SK-N-SH treated with all-trans-retinoic acid at 6 μM for 48 hours (cell line): ENCODE results near the gene SMARCA2.

Experiments used
- CSDC2 ChIP-seq: fragments of 250-450 bp; sonication (Bioruptor Pico); IDR thresholded peaks from 2 replicates; pipeline ENCODE4 v1.5.0; 2020; ENCODE audit warnings: mild to moderate bottlenecking, moderate library complexity
- ESRRG ChIP-seq: fragments of 250-450 bp; sonication (Bioruptor Pico); IDR thresholded peaks from 2 replicates; pipeline ENCODE4 v1.6.1; 2021; ENCODE audit warnings: mild to moderate bottlenecking
- ISL1 ChIP-seq: fragments of 250-450 bp; sonication (Bioruptor Pico); IDR thresholded peaks from 2 replicates; pipeline ENCODE4 v2.1.2; 2022; ENCODE audit warnings: mild to moderate bottlenecking, moderate library complexity
- POU6F1 ChIP-seq: fragments of 250-450 bp; sonication (Bioruptor Pico); IDR thresholded peaks from 2 replicates; pipeline ENCODE4 v1.8.0; 2021; ENCODE audit warnings: low read depth, mild to moderate bottlenecking, moderate library complexity, borderline replicate concordance
- PPARA ChIP-seq: fragments of 250-450 bp; sonication (Bioruptor Pico); IDR thresholded peaks from 2 replicates; pipeline ENCODE4 v1.5.0; 2020; ENCODE audit warnings: mild to moderate bottlenecking, borderline replicate concordance
- RARB ChIP-seq: fragments of 250-450 bp; sonication (Bioruptor Pico); IDR thresholded peaks from 2 replicates; pipeline ENCODE4 v1.8.0; 2021; ENCODE audit warnings: mild to moderate bottlenecking, moderate library complexity
- TOX ChIP-seq: fragments of 250-450 bp; sonication (Bioruptor Pico); IDR thresholded peaks from 2 replicates; pipeline ENCODE4 v1.8.0; 2021; ENCODE audit warnings: mild to moderate bottlenecking, moderate library complexity, borderline replicate concordance
- ZC3H10 ChIP-seq: fragments of 250-450 bp; sonication (Bioruptor Pico); IDR thresholded peaks from 2 replicates; pipeline ENCODE4 v1.5.1; 2021; ENCODE audit warnings: mild to moderate bottlenecking, moderate library complexity
- ZFP3 ChIP-seq: fragments of 250-450 bp; sonication (Bioruptor Pico); IDR thresholded peaks from 2 replicates; pipeline ENCODE4 v1.5.0; 2020; ENCODE audit warnings: mild to moderate bottlenecking, moderate library complexity
- ZFP30 ChIP-seq: fragments of 450-650 bp; formaldehyde crosslinking; IDR thresholded peaks from 2 replicates; pipeline ENCODE4 v1.5.0; 2022; ENCODE audit warnings: mild to moderate bottlenecking, moderate library complexity
- ZNF565 ChIP-seq: fragments of 450-650 bp; formaldehyde crosslinking; conservative IDR thresholded peaks from 2 replicates; pipeline ENCODE4 v1.5.0; 2020; ENCODE audit warnings: low read depth, mild to moderate bottlenecking, moderate library complexity
- TF ChIP-seq, protein P1 (sequence below): fragments of 250-450 bp; sonication (Bioruptor Pico); IDR thresholded peaks from 2 replicates; pipeline ENCODE4 v1.5.0; 2020; ENCODE audit warnings: mild to moderate bottlenecking, moderate library complexity
- TF ChIP-seq, protein P2 (sequence below): fragments of 250-450 bp; sonication (Bioruptor Pico); IDR thresholded peaks from 2 replicates; pipeline ENCODE4 v1.8.0; 2020; ENCODE audit warnings: mild to moderate bottlenecking, moderate library complexity, borderline replicate concordance

DNA sequence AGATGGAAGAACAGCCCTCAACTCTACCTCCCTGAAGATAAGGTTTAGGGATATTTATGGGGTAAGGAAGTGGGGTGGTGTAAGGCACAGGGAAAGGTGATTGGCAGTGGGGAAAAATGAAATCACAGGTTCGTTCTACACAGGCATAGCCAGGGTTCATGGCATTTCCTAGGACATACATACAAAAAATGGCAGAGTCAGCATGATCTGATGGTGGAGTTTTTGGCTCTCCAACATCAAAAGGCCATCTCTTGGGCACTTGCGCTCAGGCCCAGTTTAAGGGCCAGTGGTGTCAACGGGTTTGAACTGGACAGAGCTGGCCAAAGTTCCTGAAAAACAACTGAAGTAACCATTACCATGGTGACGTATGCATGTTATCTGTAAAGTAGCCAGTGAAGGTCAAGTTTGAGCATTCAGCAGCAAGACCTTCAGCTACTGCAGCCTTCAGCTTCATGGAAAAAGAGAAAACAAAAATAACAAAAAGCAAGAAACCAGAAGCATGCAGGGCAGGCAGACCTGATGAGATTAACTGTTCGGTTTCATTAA lies 92.8 kb downstream of the SMARCA2 start:
- no peak for TF ChIP-seq ZNF565 (CRISPR knock-in tag)
- TF ChIP-seq RARB (CRISPR knock-in tag), result no peak
- TF ChIP-seq ZFP30 (CRISPR knock-in tag), result no peak
- TF ChIP-seq, protein P1, sequence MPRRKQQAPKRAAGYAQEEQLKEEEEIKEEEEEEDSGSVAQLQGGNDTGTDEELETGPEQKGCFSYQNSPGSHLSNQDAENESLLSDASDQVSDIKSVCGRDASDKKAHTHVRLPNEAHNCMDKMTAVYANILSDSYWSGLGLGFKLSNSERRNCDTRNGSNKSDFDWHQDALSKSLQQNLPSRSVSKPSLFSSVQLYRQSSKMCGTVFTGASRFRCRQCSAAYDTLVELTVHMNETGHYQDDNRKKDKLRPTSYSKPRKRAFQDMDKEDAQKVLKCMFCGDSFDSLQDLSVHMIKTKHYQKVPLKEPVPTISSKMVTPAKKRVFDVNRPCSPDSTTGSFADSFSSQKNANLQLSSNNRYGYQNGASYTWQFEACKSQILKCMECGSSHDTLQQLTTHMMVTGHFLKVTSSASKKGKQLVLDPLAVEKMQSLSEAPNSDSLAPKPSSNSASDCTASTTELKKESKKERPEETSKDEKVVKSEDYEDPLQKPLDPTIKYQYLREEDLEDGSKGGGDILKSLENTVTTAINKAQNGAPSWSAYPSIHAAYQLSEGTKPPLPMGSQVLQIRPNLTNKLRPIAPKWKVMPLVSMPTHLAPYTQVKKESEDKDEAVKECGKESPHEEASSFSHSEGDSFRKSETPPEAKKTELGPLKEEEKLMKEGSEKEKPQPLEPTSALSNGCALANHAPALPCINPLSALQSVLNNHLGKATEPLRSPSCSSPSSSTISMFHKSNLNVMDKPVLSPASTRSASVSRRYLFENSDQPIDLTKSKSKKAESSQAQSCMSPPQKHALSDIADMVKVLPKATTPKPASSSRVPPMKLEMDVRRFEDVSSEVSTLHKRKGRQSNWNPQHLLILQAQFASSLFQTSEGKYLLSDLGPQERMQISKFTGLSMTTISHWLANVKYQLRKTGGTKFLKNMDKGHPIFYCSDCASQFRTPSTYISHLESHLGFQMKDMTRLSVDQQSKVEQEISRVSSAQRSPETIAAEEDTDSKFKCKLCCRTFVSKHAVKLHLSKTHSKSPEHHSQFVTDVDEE (CRISPR knock-in tag), result no peak
- no peak for TF ChIP-seq ZFP3
- TF ChIP-seq ISL1 (CRISPR knock-in tag), result no peak
- TF ChIP-seq POU6F1 (CRISPR knock-in tag), result no peak
- no peak for TF ChIP-seq PPARA (CRISPR knock-in tag)
- TF ChIP-seq ESRRG (CRISPR knock-in tag), result no peak
- no peak for TF ChIP-seq ZC3H10 (CRISPR knock-in tag)
- no peak for TF ChIP-seq CSDC2 (CRISPR knock-in tag)
- TF ChIP-seq TOX, result no peak
- TF ChIP-seq, protein P2, sequence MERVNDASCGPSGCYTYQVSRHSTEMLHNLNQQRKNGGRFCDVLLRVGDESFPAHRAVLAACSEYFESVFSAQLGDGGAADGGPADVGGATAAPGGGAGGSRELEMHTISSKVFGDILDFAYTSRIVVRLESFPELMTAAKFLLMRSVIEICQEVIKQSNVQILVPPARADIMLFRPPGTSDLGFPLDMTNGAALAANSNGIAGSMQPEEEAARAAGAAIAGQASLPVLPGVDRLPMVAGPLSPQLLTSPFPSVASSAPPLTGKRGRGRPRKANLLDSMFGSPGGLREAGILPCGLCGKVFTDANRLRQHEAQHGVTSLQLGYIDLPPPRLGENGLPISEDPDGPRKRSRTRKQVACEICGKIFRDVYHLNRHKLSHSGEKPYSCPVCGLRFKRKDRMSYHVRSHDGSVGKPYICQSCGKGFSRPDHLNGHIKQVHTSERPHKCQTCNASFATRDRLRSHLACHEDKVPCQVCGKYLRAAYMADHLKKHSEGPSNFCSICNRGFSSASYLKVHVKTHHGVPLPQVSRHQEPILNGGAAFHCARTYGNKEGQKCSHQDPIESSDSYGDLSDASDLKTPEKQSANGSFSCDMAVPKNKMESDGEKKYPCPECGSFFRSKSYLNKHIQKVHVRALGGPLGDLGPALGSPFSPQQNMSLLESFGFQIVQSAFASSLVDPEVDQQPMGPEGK (CRISPR knock-in tag), result no peak
